GM18526 (cell line): Measurements from ENCODE around the gene TEDDM1.

Experiments
- POLR2A ChIP-seq: IDR thresholded peaks from 3 replicates; pipeline ENCODE4 v1.6.1; 2011; ENCODE audit not compliant: insufficient read length; ENCODE audit errors: extremely low read depth

The TEDDM1 gene

DNA sequence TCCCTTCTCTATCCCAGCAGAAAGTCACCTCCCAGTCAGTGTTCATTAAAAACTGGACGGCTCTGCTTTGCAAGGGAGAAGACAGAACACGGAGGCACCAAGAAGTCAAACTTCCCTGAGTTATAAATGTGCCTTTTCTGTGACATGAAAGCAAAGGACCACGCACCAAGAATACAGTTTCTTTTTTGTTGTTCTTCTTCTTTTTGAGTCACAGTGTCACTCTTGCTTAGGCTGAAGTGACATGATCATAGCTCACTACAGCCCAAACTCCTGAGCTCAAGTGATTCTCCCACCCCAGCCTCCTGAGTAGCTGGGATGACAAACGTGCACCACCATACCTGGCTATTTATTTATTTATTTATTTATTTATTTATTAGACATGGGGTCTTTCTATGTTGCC is 31.6 kb downstream of the TEDDM1 start:
- TF ChIP-seq POLR2A, result no peak

DNA sequence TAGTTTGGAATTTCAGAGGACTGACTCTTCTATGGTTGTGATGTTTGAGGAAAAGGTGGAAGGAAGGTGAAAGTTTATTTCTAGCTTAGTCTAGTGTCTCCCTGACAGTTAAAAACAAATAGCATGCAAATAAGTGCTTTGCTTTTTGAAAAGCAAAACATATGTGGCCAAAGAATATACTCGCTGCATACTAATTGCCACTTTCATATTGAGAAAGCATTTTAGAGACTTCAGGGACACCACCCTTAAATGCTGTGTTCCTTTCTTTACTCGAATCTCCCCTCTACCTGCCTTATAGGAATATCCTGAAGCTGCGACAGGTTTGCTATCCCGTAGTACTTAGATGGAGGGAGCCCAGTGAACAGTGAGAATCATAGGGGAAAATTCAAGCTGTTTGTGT is 32.1 kb downstream of the TEDDM1 start:
- no peak for TF ChIP-seq POLR2A

DNA sequence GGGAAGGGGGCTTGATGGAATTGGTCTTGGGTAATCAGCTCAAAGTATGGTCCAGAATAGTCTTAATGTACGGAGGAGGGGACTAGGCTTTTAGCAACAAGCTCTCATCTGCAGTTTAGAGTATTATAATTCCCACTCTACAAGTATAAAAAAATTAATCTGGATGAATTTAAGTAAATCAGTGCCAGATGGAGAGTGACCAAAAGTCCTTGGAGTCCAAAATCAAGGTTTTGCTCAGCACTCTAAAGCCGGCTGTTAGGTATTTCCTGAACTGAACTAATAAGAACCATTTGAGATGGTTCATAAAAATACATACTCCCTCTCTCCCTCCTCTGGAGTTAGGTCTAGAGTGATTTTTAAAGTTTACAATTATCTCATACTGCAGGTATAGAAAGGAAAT is 32.5 kb downstream of the TEDDM1 start:
- TF ChIP-seq POLR2A, result no peak

DNA sequence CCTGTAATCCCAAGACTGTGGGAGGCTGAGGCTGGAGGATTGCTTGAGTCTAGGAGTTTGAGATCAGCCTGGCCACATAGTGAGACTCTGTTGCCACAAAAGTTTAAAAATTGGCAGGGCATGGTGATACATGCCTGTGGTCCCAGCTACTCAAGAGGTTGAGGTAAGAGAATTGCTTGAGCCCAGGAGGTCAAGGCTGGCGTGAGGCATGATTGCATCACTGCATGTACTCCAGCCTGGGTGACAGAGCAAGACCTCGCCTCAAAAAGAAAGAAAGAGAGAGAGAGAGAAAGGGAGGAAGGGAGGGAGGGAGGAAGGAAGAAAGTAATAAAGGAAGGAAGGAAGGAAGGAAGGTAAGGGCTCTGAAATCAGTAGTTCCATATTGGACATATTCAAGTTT is 33.9 kb downstream of the TEDDM1 start:
- no peak for TF ChIP-seq POLR2A

DNA sequence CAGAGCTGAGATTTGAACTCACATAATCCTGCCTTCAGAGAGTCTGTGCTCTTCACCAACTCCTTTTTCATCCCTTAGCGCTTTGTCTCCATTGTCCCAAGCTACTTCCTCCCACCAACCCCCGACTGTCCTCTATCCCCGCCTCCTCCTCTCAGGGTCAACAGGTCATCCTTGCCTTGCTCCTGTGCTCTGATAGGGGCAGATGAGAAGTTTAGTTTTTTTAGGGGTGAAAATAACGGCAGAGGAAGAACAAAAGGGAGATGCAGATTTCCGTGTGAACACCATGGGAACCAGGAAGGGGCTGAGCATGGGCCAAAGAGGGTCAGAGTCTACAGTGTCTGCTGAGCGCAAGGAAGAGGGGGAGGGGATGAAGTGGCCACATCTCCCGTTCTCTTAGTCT is 40.8 kb downstream of the TEDDM1 start:
- TF ChIP-seq POLR2A, result no peak

DNA sequence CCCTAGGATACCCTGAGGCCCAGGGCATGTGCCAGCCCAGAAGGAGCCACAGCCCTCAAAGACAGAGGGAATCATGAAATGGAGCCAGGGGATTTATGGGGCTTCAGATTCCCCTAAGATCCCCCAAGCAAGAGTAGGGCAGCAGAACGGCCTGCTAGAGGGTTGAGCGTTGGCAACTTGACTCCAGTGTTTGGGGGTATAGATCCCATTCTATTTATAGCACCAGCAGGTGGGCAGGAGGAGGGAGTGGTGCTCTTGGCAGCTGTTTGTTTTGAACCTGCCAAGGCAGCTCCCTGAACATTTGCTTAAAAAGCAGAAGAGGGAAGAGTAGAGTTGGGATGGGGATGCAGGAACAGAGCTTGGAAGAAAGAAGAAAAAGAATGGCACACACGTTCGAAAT is 42.6 kb downstream of the TEDDM1 start:
- TF ChIP-seq POLR2A, result no peak

DNA sequence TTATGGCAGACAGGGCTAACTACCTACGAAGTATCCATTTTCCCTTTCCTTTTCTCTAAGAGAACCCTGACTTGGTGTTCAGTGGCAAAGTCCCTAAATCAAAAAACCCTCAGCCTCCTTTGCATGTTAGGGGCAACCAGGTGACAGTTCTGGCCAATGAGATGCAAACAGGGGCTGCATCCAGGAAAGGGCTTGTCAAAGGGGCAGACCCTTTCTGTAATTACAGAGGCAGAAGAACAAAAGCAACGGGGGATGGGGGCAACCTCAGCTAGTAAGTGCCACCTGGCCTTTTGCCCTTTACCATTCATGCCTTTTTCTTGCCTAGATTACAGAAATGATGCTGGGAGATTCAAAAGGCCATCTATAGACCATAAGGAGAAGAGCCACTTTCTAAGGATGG is 43.3 kb downstream of the TEDDM1 start:
- no peak for TF ChIP-seq POLR2A

DNA sequence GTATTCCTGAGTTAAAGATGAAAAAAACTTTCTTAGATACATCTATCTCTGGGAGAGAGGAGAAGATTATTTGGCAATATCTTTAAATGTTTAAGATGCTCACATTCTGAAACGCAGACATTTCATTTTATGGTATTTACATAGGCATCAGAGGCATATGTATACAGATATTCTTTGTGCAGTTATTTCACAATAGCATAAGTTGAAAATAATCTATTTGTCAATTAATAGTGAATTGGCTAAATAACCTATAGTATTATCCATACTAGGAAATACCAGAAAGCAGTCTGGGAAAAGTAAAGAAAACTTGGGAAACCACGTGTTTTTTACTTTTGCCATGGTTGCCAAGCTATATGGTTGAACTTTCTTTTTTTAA is 44.8 kb downstream of the TEDDM1 start:
- no peak for TF ChIP-seq POLR2A

DNA sequence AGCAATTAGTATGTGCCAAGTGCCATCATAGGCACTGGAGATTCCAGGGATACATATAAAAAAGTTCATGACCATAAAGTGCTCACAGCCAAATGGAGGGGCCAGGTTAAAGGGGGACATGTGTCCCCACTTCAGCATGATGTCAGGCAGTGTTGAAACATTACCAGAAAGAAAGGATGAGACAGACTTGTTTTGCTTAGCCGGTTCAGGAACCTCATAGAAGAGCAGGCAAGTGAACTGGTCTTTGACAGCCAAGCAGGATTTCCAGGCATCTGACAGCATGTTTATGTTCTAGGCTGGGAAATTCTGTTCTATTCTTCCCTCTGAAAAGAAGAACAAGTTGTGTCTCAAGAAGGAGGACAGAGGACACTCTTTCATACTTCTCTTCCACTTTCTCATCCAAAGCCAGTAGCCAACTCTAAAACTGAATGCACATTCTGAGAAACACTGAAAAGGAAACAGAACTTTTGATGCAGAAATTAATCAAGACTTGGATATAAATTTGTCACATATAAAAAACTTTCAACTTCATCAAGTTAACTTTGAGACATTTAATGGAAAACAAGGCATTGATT is 48.6 kb downstream of the TEDDM1 start:
- no peak for TF ChIP-seq POLR2A

DNA sequence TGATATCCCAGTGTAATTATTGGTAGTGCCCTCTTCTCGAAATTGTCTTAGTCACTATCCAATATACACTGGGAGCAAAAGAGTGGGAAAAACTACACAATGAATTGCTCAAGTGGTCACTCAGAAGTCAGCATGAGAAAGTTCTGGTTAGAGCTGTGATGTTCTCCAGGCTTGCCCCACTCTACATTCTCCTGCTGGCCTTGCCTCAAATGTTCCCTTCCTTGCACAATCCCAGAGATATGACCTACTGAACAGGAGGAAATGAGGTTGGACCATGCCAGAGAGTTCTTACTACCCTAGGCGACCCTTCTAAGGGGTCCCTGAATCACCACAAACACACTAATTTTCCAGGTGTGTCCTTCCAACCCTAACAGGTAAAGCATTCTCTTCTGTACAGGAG is 49.6 kb downstream of the TEDDM1 start:
- TF ChIP-seq POLR2A, result no peak

DNA sequence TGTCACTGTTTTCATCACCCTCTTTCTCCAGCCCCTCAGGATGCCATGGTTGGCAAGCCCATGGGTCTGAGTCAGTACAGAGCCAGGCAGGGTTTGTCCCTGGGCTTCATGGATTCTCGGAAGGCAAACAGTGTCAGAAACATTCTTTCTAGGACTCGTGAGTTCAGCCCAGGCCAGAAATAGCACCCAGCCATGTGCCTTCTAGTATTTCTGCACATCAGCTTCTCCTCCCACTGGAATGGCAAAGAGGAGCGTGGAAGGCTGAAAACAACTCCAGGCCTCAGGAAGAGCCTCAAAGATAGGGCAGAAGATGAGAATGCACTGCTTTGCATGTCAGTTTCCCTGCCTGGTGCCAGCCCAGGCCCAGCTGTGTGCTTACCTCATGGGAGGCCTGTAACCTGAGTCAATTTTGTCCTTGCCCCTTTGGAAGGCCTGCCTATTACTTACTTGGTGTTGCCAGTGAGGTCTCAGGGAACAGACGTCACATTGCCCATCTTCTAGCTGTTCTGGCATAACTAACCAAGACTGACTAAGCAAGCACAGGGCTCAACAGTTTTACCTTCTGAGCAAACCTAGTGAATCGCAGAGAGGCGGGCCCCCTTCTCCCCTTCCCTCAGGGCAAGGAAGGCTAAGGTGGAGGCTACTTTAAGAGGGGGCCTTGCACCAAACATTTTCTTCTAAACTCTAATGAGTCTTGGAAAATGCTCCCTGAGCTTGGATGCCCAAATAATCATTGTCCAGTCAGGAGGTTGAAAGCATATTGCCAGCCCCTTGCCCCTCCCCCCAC is 51.3 kb downstream of the TEDDM1 start:
- no peak for TF ChIP-seq POLR2A
